GM19397 (cell line): ENCODE data around the gene ENC1.

ENCODE experiments used
- ATAC-seq: cut with Tn5 transposase; IDR thresholded peaks from one replicate; pipeline ENCODE4 v1.9.1; 2021; ENCODE audit warnings: mild to moderate bottlenecking, moderate library complexity; ENCODE audit not compliant: unreplicated experiment

Gene ENC1

GRCh38 chr5:74657165-74657564 is 16.6 kb upstream of the ENC1 start:
- no peak for ATAC-seq

GRCh38 chr5:74655716-74656115 is 15.2 kb upstream of the ENC1 start:
- ATAC-seq, result no peak

- no peak for ATAC-seq
Measured at GRCh38 chr5:74655206-74655605, 14.7 kb upstream of the ENC1 start.

GRCh38 chr5:74653991-74654390 is 13.5 kb upstream of the ENC1 start:
- ATAC-seq, result no peak

GRCh38 chr5:74652576-74652975 is 12.0 kb upstream of the ENC1 start:
- no peak for ATAC-seq

- no peak for ATAC-seq
Measured at GRCh38 chr5:74651710-74652109, 11.2 kb upstream of the ENC1 start.

GRCh38 chr5:74649421-74649973 is 9.0 kb upstream of the ENC1 start:
- no peak for ATAC-seq

GRCh38 chr5:74648835-74649293 is 8.3 kb upstream of the ENC1 start:
- no peak for ATAC-seq

- no peak for ATAC-seq
Measured at GRCh38 chr5:74647096-74647495, 6.6 kb upstream of the ENC1 start.

GRCh38 chr5:74643111-74643562 is 2.6 kb upstream of the ENC1 start:
- ATAC-seq, result no peak

GRCh38 chr5:74642543-74642863 is 2.0 kb upstream of the ENC1 start:
- no peak for ATAC-seq

GRCh38 chr5:74641735-74642542 is 1.4 kb upstream of the ENC1 start:
- ATAC-seq, result no peak

GRCh38 chr5:74640954-74641734 is 616 bp upstream of the ENC1 start:
- peak; percentile 19 for ATAC-seq

- ATAC-seq, result peak; percentile 16
Measured at GRCh38 chr5:74639807-74640449, 600 bp downstream of the ENC1 start.

- ATAC-seq, result peak; percentile 31
Measured at GRCh38 chr5:74638970-74639806, 1.3 kb downstream of the ENC1 start.

- no peak for ATAC-seq
Measured at GRCh38 chr5:74638544-74638969, 2.0 kb downstream of the ENC1 start.

- no peak for ATAC-seq
Measured at GRCh38 chr5:74636552-74636951, 4.0 kb downstream of the ENC1 start.

- ATAC-seq, result no peak
Measured at GRCh38 chr5:74636149-74636548, 4.4 kb downstream of the ENC1 start.

- no peak for ATAC-seq
Measured at GRCh38 chr5:74634611-74635286, 5.8 kb downstream of the ENC1 start.

GRCh38 chr5:74633695-74634094 is 6.8 kb downstream of the ENC1 start:
- no peak for ATAC-seq
